Stimulated activated naive CD4-positive, alpha-beta T cell treated with Interleukin-2 at 50 U/mL for 16 hours (primary cell): Measurements from ENCODE around the gene PAX7.
A peak's percentile ranks its signal among the peaks of the same experiment; 100 is the strongest.
"Not testable (repeated sequence)": the region's sequence is repeated elsewhere in the genome, so short reads cannot be mapped to it uniquely, and the experiment has no call there.

Source experiments
- DNase-seq: peaks from one replicate; lab custom pipeline; 2025; lab: John Stamatoyannopoulos, UW

The PAX7 gene

DNA sequence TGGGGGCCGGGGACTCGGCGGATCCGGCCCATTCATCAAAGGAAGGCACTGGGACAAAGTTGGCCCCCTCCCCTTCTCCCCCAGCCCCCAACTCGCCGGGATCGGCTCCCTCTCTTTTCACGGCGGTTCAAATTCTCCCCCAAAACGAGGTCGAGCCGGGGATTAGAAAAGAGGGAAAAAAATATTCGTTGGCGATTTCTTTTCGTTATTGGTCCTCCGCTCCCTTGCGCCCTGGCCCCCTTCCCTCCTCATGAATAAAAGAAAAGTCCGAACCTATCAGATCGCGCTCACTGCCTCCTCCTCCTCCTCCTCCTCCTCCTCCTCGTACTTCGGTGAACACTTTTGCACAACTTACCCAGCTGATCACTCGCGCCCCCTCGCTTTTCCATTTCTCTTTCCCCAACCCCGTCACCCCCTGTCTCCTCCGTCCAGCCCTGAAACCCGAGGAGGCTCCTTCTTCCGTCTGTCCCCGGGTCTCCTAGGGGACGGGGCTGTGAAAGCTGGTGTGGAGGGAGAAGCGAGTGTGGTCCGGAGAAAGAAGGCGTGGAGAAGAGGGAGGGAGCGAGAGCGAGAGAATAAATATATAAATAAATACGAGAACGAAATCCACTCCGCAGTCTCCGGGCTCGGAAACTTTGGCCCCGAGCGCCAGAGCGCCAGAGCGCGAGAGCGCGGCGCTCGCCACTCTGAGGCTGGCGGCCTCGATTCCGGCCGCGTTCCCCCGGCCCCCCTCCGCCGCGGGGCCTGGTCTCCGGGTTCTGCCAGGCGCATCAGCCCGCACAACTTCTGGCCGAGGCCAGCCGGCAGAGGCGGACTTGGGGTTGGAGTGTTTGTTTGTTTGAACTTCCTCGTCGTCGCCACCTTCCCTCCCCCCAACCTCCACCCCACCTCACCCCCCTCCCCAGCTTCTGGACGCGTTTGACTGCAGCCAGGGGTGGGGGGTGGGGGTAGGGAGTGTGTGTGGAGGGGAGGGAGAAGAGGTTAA lies at the start of gene PAX7:
Gene PAX7, plus strand, starts transcription at position 336 of the 985 bp plus-strand sequence. CDS start 758 bp downstream, outside the sequence.
- no peak for DNase-seq

DNA sequence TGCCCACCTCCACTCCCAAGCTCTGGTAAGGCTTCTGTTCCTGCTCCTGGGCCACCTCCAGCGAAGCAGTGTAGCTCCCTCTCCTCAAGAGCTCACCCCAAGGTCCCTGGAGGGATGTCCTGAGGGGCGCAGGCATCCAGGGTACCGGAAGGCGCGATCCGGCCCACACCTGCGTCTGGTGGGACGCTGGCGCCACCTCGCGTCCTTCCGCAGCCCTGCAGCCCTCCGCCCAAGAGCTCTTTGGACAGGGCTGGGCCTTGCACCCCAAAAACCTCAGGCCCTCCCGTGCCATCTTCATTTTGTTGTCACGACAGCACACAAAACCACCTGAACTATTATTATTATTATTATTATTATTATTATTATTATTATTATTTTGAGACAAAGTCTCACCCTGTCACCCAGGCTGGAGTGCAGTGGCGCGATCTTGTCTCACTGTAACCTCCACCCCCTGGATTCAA lies 49.2 kb upstream of the PAX7 start:
- no peak for DNase-seq

DNA sequence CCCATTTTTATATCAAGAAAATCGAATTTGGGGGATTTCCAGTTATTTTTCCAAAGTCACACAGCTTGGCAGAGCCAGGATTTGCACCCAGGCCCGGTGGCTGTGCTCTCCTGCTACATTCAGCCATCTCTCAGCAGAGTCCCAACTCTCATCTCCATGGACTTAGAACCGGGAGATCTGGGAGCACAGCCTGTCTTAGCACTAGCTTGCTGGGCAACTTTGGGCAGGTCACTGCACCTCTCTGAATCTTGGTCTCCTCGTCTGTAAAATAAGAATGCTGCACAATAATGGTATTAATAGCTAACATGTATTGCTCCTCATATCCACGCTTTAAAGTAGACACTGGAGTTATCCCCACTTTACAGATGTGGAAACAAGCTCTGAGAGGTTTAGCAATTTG lies 47.8 kb upstream of the PAX7 start:
- no peak for DNase-seq

DNA sequence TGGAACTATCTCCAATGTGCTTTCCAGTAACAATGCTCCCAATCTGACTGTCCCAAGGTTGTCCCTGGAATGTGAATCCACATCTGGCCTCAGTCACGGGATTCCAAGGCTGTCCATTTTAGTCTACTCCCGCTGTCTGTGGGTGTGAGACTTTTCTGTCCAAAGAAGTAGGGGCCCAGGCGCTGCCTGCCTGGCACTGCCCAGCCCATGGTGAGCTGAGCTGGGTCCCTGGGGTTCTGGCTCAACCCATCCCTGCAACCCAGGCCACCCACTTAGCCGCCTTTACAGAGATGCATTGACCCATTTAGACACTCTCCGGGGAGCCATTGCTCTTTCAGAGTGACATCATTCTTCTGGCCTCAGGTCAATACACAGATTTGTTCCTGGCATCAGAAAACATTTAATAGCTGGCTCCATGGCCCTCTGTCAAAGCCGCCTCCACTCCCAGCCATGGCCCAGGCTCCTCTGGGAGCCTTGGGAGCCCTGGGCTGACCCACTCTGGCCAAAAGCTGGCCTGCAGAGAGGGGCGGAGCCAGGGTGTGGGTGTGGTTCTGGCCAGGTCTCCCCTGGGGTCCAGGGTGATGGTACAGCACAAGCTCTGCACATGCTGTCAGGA lies 47.2 kb upstream of the PAX7 start:
- no peak for DNase-seq

DNA sequence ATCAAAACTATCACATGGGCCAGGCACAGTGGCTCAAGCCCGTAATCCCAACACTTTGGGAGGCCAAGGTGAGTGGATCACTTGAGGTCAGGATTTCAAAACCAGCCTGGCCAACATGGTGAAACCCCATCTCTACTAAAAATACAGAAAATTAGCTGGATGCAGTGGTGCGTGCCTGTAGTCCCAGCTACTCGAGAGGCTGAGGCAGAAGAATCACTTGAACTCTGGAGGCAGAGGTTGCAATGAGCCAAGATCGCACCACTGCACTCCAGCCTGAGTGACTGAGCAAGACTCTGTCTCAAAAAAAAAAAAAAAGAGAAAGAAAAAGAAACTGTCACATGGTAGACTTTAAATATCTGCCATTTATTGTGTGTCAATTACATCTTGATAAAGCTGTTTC lies 44.6 kb upstream of the PAX7 start:
- DNase-seq = not testable (repeated sequence)

DNA sequence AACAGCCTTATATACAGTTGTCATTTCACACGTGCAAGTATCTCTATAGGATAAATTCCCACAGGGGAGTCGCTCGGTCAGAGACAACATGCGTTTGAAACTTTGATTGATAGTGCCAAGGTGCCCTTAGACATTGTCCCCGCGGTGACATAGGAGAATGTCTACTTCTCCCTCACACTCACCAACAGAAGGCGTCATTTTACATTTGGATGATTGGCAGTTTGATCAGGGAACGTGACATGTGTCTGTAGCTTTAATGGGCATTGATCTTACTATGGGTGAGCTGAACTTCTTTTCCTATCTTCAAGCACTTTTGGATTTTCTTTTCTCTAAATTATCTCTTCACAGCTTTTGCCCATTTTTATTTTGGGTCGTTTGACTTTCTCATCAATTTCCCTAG lies 42.6 kb upstream of the PAX7 start:
- no peak for DNase-seq

DNA sequence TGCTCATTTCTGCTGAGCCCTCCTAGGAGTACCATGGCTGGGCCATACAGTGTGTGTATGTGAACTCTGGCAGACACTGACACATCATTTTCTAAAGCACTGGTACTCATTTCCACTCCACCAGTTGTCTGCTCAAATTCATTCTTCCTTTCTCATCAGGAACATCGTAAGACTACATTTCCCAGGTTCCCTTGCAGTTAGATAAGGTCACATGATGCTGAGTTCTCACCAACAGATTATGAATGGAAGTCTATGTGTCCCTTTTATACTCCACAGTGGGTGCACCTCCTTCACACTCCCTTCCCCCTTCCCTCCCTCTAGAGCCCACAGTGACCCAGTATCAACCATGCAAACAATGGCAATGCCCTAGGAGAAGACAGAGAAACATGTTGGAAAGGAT lies 38.3 kb upstream of the PAX7 start:
- no peak for DNase-seq

DNA sequence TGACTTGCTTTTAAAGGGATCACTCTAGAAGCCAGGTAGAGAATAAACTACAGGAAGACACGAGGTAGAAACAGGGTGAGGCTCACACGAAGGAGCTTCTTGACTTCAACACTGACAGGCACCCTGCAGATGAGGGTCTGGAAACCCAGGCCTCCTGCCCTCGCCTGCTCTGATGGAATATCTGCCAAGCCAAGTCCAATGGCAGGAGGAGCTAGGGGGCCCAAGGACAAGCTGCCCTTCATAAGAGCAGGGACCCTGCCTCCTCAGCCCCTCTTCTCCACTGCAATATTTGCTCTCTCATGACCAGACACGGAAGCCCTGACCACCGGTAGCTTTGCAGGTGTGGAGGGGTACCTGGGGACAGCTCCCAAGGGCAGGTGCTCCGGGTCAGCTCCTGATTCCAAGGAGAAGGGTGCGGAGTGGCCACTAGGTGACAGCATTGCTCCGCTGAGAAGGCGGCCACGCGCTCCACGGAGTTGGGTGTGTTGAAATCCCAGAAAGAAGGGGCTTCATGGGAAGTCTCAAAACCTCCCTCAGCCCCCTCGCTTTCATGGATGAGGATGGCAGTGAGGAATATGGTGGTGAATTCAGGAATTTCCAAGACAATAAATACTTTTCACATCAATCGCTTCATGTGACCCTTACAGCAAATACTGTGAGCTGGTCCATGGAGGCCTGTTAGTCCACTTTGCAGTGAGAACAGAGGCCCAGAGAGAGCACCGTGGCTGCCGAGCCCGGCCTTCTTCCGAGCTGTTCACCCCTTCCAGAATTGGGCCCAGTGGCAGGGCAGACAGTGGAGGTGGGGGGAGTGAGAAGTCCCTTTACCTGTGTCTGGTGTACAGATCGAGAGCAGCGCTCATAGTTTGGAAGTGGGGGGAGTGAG lies 33.2 kb upstream of the PAX7 start:
- peak; percentile 33 for DNase-seq

DNA sequence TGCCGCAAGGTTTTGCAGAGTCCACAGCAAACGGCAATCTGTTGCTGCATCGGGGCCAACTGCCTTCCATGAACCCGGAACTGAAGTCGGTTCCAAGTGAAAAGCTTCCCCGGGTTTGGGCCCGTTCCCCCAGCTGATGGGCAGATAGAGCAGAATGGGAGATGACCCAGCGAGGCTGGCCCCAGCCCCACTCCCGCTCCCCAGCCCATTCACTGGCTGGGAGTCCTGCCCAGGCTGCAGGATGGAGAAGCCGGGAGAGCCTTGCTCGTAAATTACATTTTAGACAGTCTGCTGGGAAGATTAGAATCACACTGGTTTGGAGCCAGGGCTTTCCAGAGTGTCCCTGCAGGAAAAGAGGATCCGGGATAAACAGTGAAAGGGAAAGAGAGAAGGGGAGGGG lies 31.6 kb upstream of the PAX7 start:
- DNase-seq = no peak

DNA sequence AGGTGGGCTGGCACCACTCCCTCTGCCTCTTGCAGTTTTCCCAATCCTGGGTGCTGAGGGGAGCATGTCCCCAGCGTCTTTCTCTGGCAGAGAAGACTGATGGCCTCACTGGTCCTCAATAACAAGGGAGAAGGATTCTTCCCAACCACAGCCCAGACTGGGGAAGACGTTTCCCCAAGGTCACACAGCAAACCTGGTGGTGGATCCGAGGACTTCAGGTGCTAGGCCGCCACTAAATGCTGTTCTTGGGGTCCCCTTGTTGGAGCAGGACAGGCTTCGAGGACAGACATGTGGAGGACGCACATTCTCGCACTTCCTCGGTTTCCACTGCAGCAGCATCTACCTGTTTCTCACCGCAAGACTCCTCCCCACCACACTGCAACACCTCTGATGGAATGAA lies 30.9 kb upstream of the PAX7 start:
- DNase-seq = no peak

DNA sequence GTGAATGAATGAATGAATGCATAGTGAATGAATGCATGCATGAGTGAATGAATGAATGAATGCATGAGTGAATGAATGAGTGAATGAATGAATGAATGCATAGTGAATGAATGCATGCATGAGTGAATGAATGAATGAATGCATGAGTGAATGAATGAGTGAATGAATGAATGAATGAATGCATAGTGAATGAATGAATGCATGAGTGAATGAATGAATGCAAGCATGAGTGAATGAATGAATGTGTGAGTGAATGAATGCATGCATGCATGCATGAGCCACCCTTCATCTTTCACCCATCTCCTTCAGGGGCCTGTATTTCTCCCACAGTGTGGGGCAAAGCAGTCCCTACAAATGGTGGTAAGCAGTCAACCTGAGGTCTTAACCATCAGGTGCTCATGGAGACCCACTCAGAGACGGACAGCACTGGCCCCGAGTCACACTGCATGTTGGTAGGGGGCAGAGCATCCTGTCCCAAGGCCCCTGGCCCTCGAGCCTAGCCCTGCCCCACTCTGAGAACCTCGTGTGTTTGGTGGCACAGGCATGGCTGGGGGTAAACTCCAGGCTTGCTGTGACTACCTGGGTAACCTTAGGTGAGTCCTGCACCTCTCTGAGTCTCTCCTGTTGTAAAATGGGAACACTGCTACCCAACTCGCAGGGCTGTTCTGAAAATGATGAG lies 28.0 kb upstream of the PAX7 start:
- DNase-seq = no peak

DNA sequence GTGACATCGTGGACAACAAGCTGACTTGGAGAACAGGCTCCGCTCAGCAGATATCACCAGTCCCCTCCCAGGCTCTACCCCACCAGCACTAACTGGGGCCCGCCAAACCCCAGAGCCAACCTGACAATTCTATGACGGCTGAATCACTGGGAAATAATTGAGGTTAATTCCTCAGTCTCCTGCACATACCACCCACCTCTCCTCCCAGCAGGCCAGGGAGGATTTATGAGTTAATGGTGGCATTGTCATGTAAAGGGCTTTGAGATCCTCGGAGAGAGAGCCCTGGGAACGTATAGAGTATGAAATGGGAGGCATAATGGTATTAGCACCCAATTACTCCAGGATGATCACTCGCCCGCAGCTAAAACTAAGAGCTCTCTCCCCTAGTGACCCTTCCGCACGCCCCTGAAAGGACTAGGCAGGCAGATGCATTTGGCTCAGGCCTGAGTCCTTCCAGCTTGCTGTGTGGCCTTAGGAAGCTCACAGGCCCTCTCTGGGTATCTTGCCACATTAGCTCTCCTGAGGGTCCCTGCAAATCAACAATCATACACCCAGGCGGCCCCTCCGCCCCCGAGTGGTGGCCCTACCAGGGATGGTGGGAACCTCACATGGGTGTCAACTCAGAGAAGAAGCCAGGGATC lies 27.3 kb upstream of the PAX7 start:
- no peak for DNase-seq

DNA sequence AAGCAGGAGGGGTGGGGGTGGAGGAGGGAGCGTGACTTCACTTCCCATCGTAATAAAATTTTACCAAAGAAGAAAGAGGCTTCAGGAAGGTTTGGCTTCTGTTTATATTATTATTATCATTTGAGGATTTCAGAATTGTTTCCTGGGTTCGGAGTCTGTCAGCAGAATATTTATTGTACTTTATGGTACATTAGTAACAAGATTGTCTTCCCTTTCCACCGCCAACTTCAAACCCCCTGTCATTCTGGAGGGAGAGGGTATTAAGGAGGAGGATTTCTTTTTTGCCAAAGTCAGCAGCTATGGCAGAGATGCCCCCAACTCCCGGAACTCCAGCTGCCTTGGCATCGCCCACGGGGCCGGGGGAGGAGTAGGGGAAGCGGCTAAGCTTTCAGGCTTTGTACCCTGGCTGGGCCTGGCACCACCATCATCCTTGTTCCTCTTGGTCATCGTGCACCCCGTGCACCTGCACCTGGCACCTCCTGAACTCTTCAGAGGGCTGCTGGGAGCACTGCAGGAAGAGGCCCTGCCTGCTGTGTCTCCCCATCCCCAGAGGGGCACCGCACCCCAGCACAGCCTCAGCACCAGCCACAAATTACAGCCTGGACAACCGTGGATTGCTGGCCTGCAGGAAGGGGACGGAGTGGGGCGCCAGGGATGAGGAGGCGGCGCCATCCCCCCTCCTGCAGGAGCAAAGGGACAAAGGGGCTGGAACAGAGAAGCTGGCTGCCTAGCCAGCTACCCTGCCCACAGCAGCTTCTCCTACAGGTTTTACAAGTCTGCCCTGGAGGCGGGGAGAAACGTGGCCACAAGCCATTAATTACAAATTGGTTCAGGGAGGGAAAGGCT lies 24.0 kb upstream of the PAX7 start:
- DNase-seq = no peak

DNA sequence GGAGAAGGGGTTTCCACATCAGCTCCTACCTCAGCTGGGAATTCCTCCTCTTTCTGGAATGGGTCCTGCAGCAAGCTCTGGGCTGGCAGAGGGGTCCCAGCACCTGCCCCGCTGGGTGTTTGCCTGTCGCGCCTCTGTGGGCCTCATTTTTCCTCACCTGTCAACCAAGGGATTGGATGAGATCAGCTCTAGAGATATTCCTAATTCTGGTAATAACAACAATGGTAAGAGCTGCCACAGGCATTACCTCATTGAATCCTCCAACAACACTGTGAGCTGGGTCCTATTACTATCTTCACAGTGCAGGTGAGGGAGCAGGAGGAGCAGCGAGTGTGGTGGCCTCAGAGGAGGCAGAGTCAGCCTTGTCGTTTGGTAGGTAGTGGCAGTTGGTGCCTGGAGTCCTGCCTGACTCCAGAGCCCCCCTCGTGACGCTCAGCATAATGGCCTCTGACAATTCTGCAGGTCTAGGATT lies 23.3 kb upstream of the PAX7 start:
- DNase-seq = no peak

DNA sequence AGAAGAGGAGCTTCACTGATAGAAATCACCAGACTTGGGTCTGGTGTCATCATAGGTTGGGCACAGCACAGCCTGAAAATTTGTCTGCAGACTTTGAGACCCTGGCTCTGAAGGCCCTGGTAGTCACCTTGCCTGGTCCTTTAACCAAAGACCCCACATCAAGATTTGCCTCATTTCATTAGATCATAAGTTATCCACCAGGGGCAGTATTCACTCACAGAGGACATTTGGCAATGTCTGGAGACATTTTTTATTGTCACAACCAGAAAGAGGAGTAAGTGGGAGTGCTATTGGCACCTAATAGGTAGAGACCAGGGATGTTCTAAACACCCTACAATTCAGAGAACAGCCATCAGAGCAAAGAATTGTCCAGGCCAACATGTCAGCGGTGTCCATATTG lies 22.1 kb upstream of the PAX7 start:
- no peak for DNase-seq

DNA sequence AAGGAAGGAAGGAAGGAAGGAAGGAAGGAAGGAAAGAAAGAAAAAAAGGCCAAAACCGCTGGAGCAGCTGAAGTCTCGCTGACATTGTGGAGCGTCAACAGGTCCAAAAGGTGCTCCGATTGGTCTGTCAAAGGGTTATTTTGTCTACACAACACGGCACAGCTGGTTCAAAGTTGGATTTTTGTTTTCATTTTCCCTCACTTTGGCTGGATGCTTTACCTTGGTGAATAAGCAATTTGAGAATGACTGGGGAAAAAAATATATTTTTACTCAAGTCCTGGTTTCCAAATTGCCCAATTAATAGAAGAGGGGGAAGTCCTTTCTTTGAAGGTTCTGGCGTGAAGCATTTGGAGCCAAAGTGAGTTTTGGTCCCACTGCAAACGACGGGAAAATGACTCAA lies 19.3 kb upstream of the PAX7 start:
- no peak for DNase-seq

DNA sequence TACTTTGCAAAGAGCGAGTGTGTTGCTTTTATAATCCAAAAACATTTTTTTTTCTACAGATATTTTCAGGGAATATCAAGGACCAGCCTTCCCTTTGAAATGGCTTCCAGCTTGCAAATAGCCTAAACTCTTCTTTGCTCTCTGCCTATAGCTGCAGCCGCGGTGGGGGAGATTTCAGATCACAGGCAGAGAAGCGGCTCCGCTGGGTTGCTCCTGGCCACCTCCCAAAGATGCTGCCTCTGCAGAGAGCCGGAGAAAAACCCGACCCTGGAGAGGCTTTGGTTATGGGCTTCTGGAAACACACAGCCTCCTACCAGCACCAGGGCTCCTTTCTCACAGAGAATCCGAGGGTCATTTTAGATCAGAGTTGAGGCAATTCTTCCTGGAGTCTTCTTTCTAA lies 18.6 kb upstream of the PAX7 start:
- no peak for DNase-seq

DNA sequence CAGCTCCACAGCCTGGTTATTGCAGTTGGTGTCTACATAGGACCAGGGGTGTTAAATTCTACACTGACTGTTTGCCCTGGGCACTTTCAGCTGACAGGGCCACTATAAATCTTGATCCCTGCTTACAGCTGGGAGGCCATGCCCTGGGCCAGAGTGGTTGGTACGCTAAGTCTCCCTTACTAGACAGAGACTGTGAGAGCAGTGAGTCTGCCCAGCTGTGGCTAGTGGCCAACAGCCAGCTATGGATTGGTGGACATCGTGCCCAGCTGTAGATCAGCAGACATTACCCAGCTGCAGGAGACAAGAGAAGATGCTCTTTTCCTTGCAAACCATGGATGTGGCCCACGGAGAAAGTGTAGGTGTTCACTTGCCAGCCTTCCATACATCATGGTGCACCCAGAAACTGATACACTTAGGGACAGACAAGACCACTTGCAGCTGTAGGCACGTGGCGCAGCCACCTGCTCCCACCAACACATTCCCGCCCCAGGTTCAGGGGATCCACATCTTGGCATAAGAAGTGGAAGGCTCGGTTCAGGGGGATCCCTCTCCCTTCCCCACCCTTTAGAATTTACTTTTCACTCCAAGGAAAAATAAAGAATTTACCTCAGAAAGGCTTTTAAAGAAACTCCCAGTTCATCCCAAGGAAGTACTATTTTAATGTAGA lies 16.4 kb upstream of the PAX7 start:
- DNase-seq = no peak
